ENCODE data around the gene APOC3. TPM values are rescaled to one million over a fixed set of nuclear protein-coding genes. Genes with fewer than 3 reads are reported as not detected.
"Not testable (repeated sequence)": the region's sequence is repeated elsewhere in the genome, so short reads cannot be mapped to it uniquely, and the experiment has no call there.

Gene APOC3
- total and polyA plus RNA-seq, 3 experiments from 2014 or later: not detected

- ChIA-PET CTCF (interaction anchor here (1.1 to 8.4 kb wide), 4 partner anchors 41 to 314 kb away, joined by 3 to 99 read pairs (median 6); no protein-coding TSS in a partner anchor), POLR2A (interaction anchor here (2.4 kb wide), 1 partner anchor 42 kb away, joined by 7 read pairs; no protein-coding TSS in a partner anchor)
- H3K36me3 Mint-ChIP-seq: no peaks in the 10 kb centered on the region
- DNase-seq: no peak
- H3K4me3 Mint-ChIP-seq: no peak overlapping the region
- H3K27ac ChIP-seq (ENCODE audit: low read depth, low read length): no peak overlapping the region
- H3K4me1 Mint-ChIP-seq: peaks cover 8 to 15% (median 11%) of the 10 kb centered on the region in 3 donors
- H3K9me3 ChIP-seq (ENCODE audit: low read length): no peaks in the 10 kb centered on the region
- no peaks in the 10 kb centered on the region for H3K36me3 ChIP-seq (ENCODE audit: insufficient read depth, low read length)
- H3K27me3 Mint-ChIP-seq: peaks cover 1% of the 10 kb centered on the region in 2 donors
- no peak overlapping the region for H3K4me3 ChIP-seq (ENCODE audit: low read length)
- no peaks in the 10 kb centered on the region for H3K27me3 ChIP-seq (ENCODE audit: insufficient read depth, low read length, poor library complexity, severe bottlenecking)
- no peak overlapping the region for H3K27ac Mint-ChIP-seq
- no peaks in the 10 kb centered on the region for H3K9me3 Mint-ChIP-seq
- peaks cover 9% of the 10 kb centered on the region for H3K4me1 ChIP-seq (ENCODE audit: insufficient read depth, low read length)
Measured at GRCh38 chr11:116793772-116794097, 36.0 kb upstream of the APOC3 start.

- peaks cover 7 to 9% (median 7%) of the 10 kb centered on the region in 3 donors for H3K4me1 Mint-ChIP-seq
- CTCF ChIA-PET: interaction anchor here (1.8 kb wide), 1 partner anchor 85 kb away, joined by 4 read pairs; no protein-coding TSS in a partner anchor
- no peaks in the 10 kb centered on the region for H3K9me3 ChIP-seq (ENCODE audit: low read length)
- H3K4me1 ChIP-seq (ENCODE audit: insufficient read depth, low read length): peaks cover 9% of the 10 kb centered on the region
- no peaks in the 10 kb centered on the region for H3K36me3 ChIP-seq (ENCODE audit: insufficient read depth, low read length)
- POLR2A ChIA-PET: interaction anchor here (2.4 kb wide), 1 partner anchor 41 kb away, joined by 7 read pairs; no protein-coding TSS in a partner anchor
- H3K36me3 Mint-ChIP-seq: no peaks in the 10 kb centered on the region
- DNase-seq: no peak
- H3K27ac Mint-ChIP-seq: peak overlapping the region in 1 of 8 donors; percentile 48
- no peak overlapping the region for H3K4me3 ChIP-seq (ENCODE audit: low read length)
- peaks cover 1 to 12% of the 10 kb centered on the region in 2 donors for H3K27me3 Mint-ChIP-seq
- no peaks in the 10 kb centered on the region for H3K27me3 ChIP-seq (ENCODE audit: insufficient read depth, low read length, poor library complexity, severe bottlenecking)
- no peak overlapping the region for H3K4me3 Mint-ChIP-seq
- H3K27ac ChIP-seq (ENCODE audit: low read depth, low read length): no peak overlapping the region
- H3K9me3 Mint-ChIP-seq: no peaks in the 10 kb centered on the region
Measured at GRCh38 chr11:116794851-116795250, 34.9 kb upstream of the APOC3 start.

GRCh38 chr11:116796548-116796947 lies 33.2 kb upstream of the APOC3 start:
- no peaks in the 10 kb centered on the region for H3K27me3 ChIP-seq (ENCODE audit: insufficient read depth, low read length, poor library complexity, severe bottlenecking)
- Mint-ChIP-seq H3K27ac (no peak overlapping the region), H3K27me3 (peaks cover 4 to 24% of the 10 kb centered on the region in 2 donors), H3K4me1 (peaks cover 0 to 1% (median 0%) of the 10 kb centered on the region in 3 donors), H3K36me3 (peaks cover 0 to 1% (median 0%) of the 10 kb centered on the region in 3 donors), H3K4me3 (no peak overlapping the region), H3K9me3 (no peaks in the 10 kb centered on the region)
- no peak overlapping the region for H3K27ac ChIP-seq (ENCODE audit: low read depth, low read length)
- H3K4me1 ChIP-seq (ENCODE audit: insufficient read depth, low read length): peaks cover 2% of the 10 kb centered on the region
- no peaks in the 10 kb centered on the region for H3K36me3 ChIP-seq (ENCODE audit: insufficient read depth, low read length)
- no peaks in the 10 kb centered on the region for H3K9me3 ChIP-seq (ENCODE audit: low read length)
- DNase-seq: no peak
- POLR2A ChIA-PET: no interaction called here
- no peak overlapping the region for H3K4me3 ChIP-seq (ENCODE audit: low read length)
- CTCF ChIA-PET: interaction anchor here (1.5 kb wide), 1 partner anchor 40 kb away, joined by 7 read pairs; no protein-coding TSS in a partner anchor

- peaks cover 0 to 1% (median 0%) of the 10 kb centered on the region in 3 donors for H3K4me1 Mint-ChIP-seq
- no peak overlapping the region for H3K4me3 Mint-ChIP-seq
- no peaks in the 10 kb centered on the region for H3K4me1 ChIP-seq (ENCODE audit: insufficient read depth, low read length)
- H3K4me3 ChIP-seq (ENCODE audit: low read length): no peak overlapping the region
- no peaks in the 10 kb centered on the region for H3K27me3 ChIP-seq (ENCODE audit: insufficient read depth, low read length, poor library complexity, severe bottlenecking)
- POLR2A ChIA-PET: interaction anchor here (0.7 kb wide), 1 partner anchor 42 kb away, joined by 3 read pairs; no protein-coding TSS in a partner anchor
- peaks cover 4 to 31% of the 10 kb centered on the region in 2 donors for H3K27me3 Mint-ChIP-seq
- H3K27ac Mint-ChIP-seq: peak overlapping the region in 1 of 8 donors; percentile 26
- CTCF ChIA-PET: no interaction called here
- no peaks in the 10 kb centered on the region for H3K36me3 ChIP-seq (ENCODE audit: insufficient read depth, low read length)
- DNase-seq: no peak
- H3K9me3 ChIP-seq (ENCODE audit: low read length): no peaks in the 10 kb centered on the region
- H3K27ac ChIP-seq (ENCODE audit: low read depth, low read length): no peak overlapping the region
- H3K9me3 Mint-ChIP-seq: no peaks in the 10 kb centered on the region
- peaks cover 0 to 1% (median 0%) of the 10 kb centered on the region in 3 donors for H3K36me3 Mint-ChIP-seq
Measured at GRCh38 chr11:116797816-116798215, 31.9 kb upstream of the APOC3 start.

GRCh38 chr11:116798368-116798767 lies 31.3 kb upstream of the APOC3 start:
- DNase-seq: no peak
- Mint-ChIP-seq H3K4me3 (no peak overlapping the region), H3K4me1 (no peaks in the 10 kb centered on the region), H3K27me3 (peaks cover 4 to 32% of the 10 kb centered on the region in 2 donors), H3K9me3 (no peaks in the 10 kb centered on the region), H3K27ac (no peak overlapping the region), H3K36me3 (peaks cover 0 to 1% (median 0%) of the 10 kb centered on the region in 3 donors)
- no peak overlapping the region for H3K27ac ChIP-seq (ENCODE audit: low read depth, low read length)
- POLR2A ChIA-PET: interaction anchor here (0.7 kb wide), 1 partner anchor 42 kb away, joined by 3 read pairs; no protein-coding TSS in a partner anchor
- no peaks in the 10 kb centered on the region for H3K27me3 ChIP-seq (ENCODE audit: insufficient read depth, low read length, poor library complexity, severe bottlenecking)
- H3K9me3 ChIP-seq (ENCODE audit: low read length): no peaks in the 10 kb centered on the region
- no peaks in the 10 kb centered on the region for H3K4me1 ChIP-seq (ENCODE audit: insufficient read depth, low read length)
- CTCF ChIA-PET: no interaction called here
- H3K36me3 ChIP-seq (ENCODE audit: insufficient read depth, low read length): no peaks in the 10 kb centered on the region
- H3K4me3 ChIP-seq (ENCODE audit: low read length): no peak overlapping the region

GRCh38 chr11:116800610-116801009 lies 29.1 kb upstream of the APOC3 start:
- Mint-ChIP-seq H3K27me3 (peaks cover 3 to 35% of the 10 kb centered on the region in 2 donors), H3K36me3 (peaks cover 0 to 1% (median 0%) of the 10 kb centered on the region in 3 donors), H3K4me3 (no peak overlapping the region), H3K9me3 (no peaks in the 10 kb centered on the region), H3K27ac (no peak overlapping the region), H3K4me1 (no peaks in the 10 kb centered on the region)
- Histone ChIP-seq H3K4me3 (ENCODE audit: low read length) (no peak overlapping the region), H3K36me3 (ENCODE audit: insufficient read depth, low read length) (no peaks in the 10 kb centered on the region), H3K27ac (ENCODE audit: low read depth, low read length) (no peak overlapping the region), H3K27me3 (ENCODE audit: insufficient read depth, low read length, poor library complexity, severe bottlenecking) (no peaks in the 10 kb centered on the region), H3K9me3 (ENCODE audit: low read length) (no peaks in the 10 kb centered on the region), H3K4me1 (ENCODE audit: insufficient read depth, low read length) (no peaks in the 10 kb centered on the region)
- CTCF ChIA-PET: interaction anchor here (1.8 to 2.0 kb wide), 2 partner anchors 9 to 35 kb away, joined by 5 to 7 read pairs; partner anchors contain the start of gene APOA5
- no peak for DNase-seq
- POLR2A ChIA-PET: no interaction called here

GRCh38 chr11:116801662-116802061 lies 28.0 kb upstream of the APOC3 start:
- H3K4me1 ChIP-seq (ENCODE audit: insufficient read depth, low read length); DNase-seq; H3K27ac ChIP-seq (ENCODE audit: low read depth, low read length); POLR2A ChIA-PET; H3K4me3 ChIP-seq (ENCODE audit: low read length); H3K9me3 ChIP-seq (ENCODE audit: low read length); CTCF ChIA-PET; H3K27me3 ChIP-seq (ENCODE audit: insufficient read depth, low read length, poor library complexity, severe bottlenecking); H3K9me3 Mint-ChIP-seq; H3K4me3 Mint-ChIP-seq; H3K36me3 Mint-ChIP-seq; H3K4me1 Mint-ChIP-seq; H3K27ac Mint-ChIP-seq; H3K36me3 ChIP-seq (ENCODE audit: insufficient read depth, low read length): not testable (repeated sequence)
- peaks cover 3 to 35% of the 10 kb centered on the region in 2 donors for H3K27me3 Mint-ChIP-seq

- H3K27me3 Mint-ChIP-seq: peaks cover 3 to 40% of the 10 kb centered on the region in 2 donors
- DNase-seq: no peak
- Histone ChIP-seq H3K4me3 (ENCODE audit: low read length) (no peak overlapping the region), H3K9me3 (ENCODE audit: low read length) (no peaks in the 10 kb centered on the region), H3K27ac (ENCODE audit: low read depth, low read length) (no peak overlapping the region), H3K36me3 (ENCODE audit: insufficient read depth, low read length) (no peaks in the 10 kb centered on the region), H3K4me1 (ENCODE audit: insufficient read depth, low read length) (no peaks in the 10 kb centered on the region), H3K27me3 (ENCODE audit: insufficient read depth, low read length, poor library complexity, severe bottlenecking) (no peaks in the 10 kb centered on the region)
- peak overlapping the region in 1 of 8 donors; percentile 14 for H3K27ac Mint-ChIP-seq
- H3K4me3 Mint-ChIP-seq: no peak overlapping the region
- ChIA-PET POLR2A (no interaction called here), CTCF (interaction anchor here (1.2 to 1.7 kb wide), 2 partner anchors 13 to 32 kb away, joined by 3 to 4 read pairs; partner anchors contain the start of gene APOA5)
- no peaks in the 10 kb centered on the region for H3K4me1 Mint-ChIP-seq
- peaks cover 0 to 1% (median 0%) of the 10 kb centered on the region in 3 donors for H3K36me3 Mint-ChIP-seq
- no peaks in the 10 kb centered on the region for H3K9me3 Mint-ChIP-seq
Measured at GRCh38 chr11:116804001-116804400, 25.7 kb upstream of the APOC3 start.

Data from CD8-positive, alpha-beta memory T cell (primary cell).